Raji (cell line): ENCODE data around the gene FCHO2.

ENCODE experiments used
- POLR2A ChIP-seq: IDR thresholded peaks from 2 replicates; pipeline ENCODE4 v1.6.1; 2011; ENCODE audit warnings: low read depth, low read length, control low read depth; ENCODE audit not compliant: insufficient read depth

Gene FCHO2

DNA sequence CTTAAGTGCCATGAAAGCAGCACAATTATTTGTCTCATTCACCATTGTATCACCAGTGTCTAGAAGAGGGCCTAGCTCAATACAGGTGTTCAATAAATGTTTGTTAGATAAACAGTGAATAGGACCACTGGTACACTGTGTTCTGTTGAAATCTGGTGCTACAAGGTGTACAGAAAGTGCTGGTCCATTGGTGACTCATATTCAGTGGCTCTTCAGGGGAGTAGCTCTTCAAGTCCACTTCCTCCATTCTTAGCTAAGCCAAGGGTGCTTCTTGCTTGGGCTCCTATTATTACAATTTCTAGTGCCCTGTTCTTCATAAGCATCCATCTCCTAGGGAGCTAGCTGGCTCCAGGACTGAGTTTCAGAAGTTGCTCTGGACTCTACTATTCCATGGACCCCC is 6.4 kb upstream of the FCHO2 start:
- TF ChIP-seq POLR2A = no peak

DNA sequence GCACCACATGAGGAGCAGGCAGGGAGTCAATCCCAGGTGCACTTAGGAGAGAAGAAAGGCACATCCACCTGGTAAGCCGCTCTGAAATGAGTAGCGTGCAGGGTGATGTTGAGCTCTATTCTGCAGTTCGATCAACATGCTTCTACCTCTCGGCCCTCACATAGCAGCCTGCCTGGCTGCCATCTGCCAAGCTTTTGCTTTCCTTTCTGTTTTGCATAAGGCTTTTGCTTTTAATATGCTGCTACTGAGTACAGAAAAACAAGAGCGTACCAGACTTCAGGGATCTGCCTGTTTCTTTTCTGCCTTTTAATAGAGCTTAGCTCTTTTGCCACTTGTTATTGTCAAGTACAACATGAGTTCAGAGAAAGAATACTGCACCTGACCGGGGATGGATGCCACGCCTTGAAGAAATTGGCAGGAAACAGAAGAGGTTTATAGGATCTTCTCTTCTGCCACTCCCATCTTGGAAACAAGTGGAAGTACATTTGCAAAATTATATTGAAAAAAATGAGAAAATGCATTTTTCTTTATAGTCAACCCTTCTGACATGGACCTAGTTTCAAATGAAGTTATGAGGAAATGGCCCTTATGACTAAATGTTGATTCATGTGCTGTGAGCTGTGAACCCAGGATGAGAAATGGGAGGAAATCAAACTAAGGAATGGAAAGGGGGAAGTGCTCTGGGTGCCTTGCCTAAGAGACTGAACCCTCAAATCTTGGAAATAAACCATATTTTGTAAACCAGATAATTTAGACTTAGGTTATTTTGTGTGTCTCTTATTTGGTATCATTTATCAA is 4.0 kb upstream of the FCHO2 start:
- no peak for TF ChIP-seq POLR2A

DNA sequence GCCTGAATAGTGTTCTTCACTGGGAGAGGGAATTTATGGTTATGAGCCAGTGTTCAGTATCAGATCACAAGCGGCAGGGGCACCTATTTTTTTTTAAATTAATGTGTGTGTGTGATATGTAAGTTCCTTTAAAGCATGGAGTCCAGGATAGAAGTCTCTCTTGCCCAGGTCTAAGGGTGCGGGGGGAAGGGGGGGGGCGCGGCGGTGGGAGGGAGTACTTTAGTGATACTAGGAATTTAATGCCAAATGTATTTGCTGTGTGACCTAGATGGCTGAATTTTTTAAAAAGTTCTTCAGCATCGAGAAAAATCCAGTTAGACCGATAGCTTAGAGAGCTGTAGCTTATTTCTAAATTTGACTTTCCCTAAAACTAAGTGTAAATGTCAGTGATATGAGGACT is 1.5 kb upstream of the FCHO2 start:
- no peak for TF ChIP-seq POLR2A

DNA sequence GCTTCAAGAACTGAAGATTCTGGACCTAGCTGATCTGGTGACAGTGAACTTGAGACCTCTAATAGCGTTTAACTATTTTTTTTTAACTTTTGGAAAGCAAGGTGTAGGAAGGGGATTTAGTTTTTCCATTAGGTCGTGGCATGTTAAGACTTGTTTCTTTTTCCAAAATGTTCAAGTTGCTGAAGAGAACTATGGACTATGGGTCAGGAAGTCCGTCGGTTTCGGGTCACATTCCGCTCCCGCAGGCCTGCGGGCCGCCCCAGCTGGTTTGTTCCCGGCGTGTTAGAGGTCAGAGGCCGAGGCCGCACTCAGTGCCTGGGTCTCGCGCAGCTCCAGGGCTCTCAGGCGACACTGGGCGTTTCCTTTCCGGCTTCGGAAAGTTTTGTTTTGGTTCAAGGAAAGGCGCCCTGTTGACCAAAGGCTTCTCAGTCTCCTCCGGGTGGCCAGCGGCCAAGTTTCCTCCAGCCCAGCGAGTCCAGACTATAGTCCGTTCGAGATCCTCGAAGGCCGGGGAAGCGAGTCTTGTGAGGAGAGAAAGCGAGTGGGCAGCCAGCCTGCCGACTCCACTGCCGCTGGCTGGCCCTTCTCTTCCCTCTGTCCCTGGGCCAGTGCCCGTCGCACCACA is 586 bp upstream of the FCHO2 start:
- TF ChIP-seq POLR2A = no peak

DNA sequence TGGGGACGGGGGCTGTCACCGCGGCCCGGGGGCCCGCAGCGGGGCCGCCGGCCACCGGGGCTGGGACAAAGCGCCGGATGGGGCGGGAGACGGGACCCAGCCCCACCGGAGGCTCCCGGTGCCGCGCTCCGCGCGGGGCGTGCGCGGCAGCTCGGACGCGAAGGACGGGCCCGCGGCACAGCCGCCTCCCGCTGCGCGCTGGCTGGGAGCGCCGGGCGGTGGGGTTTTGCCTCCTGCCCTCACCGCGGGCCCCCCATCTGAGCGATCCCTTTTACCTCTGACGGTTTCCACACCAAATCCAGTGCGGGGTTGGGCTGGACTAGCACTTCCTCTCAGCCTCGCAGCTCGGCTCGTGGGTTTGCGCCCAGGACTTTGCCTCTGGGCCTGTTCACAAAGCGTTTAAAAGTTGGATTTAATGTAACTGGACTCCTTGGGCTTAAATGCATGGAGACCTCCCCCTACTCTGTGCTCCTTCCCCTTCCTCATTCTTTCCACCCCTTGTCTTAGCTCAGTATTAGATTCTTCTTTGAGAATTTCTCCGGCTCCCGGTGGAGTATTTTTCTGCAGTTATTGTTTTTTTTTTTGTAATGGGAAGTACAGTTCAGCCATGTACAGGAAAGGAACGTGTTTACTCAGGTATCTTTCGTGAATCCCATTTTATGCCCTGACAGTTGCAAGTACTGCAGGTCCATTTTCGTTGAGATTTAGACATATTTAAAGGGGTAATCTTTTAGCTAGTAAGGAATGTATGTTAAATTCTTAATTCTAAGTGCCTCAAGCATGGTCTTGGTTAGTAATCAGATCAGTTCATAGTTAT is 691 bp downstream of the FCHO2 start:
- TF ChIP-seq POLR2A = no peak

DNA sequence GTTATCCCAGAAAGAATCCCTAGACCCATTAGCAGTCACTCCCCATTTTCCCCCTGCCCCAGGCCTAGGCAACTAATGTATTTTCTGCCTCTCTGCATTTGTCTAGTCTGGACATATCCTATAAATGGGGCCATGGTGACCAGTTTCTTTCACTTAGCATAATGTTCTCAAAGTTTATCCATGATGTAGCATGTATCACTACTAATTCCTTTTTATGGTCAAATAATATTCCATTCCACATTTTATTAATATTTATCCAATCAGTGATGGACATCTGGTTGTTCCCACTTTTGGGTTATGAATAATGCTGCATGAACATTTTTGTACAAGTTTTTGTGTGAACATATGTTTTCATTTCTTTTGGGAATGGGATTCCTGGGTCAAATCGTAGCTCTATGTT is 1.5 kb downstream of the FCHO2 start:
- TF ChIP-seq POLR2A = no peak

DNA sequence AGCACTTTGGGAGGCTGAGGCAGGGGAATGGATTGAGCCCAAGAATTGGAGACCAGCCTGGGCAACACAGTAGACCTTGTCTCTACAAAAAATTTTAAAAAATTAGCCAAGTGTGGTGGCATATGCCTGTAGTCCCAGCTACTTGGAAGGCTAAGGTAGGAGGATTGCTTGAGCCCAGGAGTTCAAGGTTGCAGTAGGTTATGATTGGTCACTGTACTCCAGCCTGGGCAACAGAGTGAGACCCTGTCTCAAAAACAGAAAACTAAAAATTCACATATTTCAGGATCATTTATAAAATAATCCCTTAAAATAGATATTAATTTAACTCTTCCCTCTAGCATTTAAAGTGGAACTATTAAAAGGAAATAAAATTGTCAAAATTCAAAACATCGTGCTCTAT is 3.4 kb downstream of the FCHO2 start:
- TF ChIP-seq POLR2A = no peak

DNA sequence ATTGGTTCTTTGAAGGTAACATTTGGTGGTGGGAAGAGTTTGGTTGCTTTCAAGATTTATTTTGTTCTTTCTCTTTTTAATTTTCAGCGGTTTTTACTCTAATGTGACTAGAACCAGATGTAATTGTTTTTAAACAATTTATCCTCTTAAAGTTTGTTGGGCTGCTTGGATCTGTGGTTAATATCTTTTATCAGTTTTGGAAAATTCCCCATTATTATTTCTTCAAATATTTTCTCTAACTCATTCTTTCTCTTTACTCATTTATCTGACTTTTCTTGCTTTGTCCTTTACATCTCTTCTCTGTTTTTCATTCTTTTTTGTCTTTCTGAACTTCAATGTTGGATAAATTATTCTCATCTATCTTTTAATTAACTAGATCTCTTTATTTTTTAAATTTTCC is 29.9 kb downstream of the FCHO2 start:
- no peak for TF ChIP-seq POLR2A

DNA sequence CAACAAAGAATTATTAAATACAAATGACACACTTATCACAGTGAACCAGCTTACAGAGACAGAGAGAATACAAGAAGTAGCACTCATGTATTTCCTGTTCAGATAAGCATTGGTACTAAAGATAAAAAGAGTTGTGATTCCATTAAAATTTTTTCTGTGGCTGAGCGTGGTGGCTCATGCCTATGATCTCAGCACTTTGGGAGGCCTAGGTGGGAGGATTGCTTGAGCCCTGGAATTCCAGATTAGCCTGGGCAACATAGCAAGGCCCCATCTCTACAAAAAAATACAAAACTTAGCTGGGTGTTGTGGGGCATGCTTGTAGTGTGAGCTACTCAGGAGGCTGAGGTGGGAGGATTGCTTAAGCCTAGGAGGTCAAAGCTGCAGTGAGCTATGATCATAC is 32.9 kb downstream of the FCHO2 start:
- TF ChIP-seq POLR2A = no peak

DNA sequence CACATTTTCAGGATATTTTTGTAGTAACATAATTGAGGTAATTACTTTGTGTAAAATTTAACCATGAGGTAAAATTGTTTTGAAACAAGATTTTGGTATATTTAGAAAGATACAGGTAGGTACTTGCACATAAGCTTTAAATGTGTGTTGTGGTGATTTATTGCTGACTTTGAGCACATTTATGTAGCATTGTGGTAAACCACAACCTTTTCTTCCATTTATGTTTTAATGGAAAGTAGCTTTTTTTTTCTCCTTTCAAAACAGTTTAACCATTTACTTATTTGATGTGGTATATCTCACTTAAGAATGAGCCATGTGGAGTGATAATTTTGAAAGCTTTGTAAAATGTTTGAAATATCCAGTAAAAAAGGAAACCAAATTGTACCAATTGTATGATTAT is 35.6 kb downstream of the FCHO2 start:
- no peak for TF ChIP-seq POLR2A

DNA sequence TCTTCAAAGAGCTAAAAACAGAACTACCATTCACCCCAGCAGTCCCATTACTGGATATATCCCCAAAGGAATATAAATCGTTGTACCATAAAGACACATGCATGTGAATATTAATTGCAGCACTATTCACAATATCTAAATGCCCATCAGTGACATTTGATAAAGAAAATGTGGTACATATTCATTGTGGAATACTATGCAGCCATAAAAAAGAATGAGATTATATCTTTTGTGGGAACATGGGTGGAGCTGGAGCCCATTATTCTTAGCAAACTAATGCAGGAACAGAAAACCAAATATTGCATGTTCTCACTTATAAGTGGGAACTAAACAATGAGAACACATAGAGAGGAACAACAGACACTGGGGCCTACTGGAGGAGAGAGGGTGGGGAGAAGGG is 38.7 kb downstream of the FCHO2 start:
- TF ChIP-seq POLR2A = no peak

DNA sequence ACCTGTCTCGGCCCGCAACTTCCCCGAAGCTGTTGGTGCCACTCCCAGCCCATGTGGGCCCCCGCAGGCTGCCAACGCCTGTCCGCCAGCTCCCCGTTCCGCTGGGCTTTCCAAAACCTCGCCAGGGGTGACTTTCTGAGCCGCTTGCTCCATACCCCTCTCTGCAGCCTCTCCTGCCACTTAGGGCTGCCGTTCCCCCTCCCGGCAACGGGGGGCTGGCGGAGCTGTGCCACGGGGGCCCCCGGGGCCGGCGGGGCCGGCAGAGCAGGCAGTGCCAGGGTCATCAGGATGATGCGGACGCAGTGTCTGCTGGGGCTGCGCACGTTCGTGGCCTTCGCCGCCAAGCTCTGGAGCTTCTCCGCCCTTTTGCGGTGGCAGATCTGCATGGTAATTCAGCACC is 40.8 kb downstream of the FCHO2 start:
- TF ChIP-seq POLR2A = no peak

DNA sequence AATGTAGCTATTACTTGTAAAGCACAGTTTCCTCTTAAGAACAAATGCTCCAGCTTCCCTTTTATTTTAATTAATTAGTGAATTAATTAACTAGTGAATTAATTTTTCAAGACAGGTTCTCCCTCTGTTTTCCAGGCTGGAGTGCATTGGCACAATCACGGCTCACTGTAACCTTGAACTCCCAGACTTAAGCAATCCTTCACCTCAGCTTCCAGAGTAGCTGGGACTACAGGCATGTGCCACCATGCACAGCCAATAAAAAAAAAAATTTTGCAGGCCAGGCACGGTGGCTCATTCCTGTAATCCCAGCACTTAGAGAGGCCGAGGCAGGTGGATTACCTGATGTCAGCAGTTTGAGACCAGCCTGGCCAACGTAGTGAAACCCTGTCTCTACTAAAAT is 44.1 kb downstream of the FCHO2 start:
- TF ChIP-seq POLR2A = no peak

DNA sequence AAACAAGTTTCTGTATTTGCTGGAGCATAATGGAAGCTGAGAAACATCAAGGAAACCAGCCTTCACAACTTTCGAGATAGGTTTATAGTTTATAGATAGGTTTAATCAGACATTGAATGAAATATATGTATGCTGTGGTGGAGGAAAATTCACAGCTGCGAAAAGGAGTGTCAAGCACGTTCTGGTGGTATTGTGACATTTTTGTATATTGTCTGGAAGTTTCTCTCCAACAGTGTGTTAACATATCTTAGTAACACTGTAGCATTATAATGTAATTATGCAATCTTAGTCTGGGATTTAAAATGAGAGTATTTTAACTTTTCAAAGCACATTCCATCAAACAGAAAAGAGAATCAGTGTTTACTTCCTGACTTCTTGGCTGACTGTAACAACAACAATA is 50.0 kb downstream of the FCHO2 start:
- TF ChIP-seq POLR2A = no peak

DNA sequence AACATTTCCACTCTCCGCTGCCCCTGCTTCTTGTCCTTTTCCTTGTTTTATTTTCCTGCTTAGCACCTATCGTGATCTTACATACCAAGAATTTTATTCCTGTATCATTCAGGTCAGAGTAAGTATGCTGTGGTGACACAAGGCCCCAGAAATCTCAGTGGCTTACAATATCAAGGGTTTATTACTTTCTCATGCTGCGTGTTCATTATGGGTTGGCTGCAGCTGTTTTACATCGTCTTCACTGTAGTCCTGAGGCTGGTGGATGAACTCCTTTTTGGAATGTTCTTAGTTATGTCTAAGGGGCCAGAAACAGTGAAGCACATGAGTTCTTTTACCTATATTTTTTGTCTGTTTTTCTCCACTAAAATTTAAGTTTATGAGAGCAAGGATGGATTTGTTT is 51.2 kb downstream of the FCHO2 start:
- TF ChIP-seq POLR2A = no peak

DNA sequence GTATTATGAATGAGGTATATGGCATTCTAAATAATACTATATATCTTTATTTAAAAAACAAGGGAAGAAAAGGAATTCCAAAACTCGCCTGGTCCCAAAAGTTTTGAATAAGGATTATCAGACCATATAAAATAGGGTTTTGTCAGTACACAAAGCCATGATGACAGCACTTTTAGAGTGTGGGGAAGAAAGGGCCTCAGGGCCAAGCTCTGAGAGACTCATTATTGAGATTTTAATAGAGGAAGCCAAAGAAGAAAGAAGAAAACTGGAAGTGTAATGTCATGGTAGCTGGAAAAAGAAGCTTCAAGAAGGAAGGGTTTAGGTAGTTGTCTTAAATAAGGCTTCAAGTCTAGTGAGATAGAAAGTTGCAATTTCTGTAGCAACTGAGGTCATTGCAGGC is 53.0 kb downstream of the FCHO2 start:
- TF ChIP-seq POLR2A = no peak
